HEK293T (cell line): ENCODE measurements around the gene FBXO21.
A peak's percentile ranks its signal among the peaks of the same experiment; 100 is the strongest.

ENCODE experiments used
- CTCF ChIA-PET: fragments of 350-600 bp; formaldehyde crosslinking; extraction: SDS; loops from one replicate; lab custom pipeline; 2021; ENCODE audit warnings: antibody characterized with exemption, inconsistent platforms; lab: Yijun Ruan, JAX
- POLR2A ChIA-PET: fragments of 350-600 bp; formaldehyde crosslinking; extraction: SDS; loops from one replicate; lab custom pipeline; 2020; ENCODE audit warnings: antibody characterized with exemption, inconsistent platforms; lab: Yijun Ruan, JAX
- DNase-seq: peaks from one replicate; pipeline ENCODE4 v3.0.0; 2012; ENCODE audit warnings: mixed read lengths; ENCODE audit errors: extremely low spot score
- ARNT ChIP-seq: fragments of 450-650 bp; IDR thresholded peaks from 2 replicates; pipeline ENCODE4 v1.6.1; 2017; ENCODE audit warnings: mild to moderate bottlenecking
- BHLHE40 ChIP-seq: fragments of 450-650 bp; IDR thresholded peaks from 2 replicates; pipeline ENCODE4 v1.6.1; 2016; ENCODE audit warnings: mild to moderate bottlenecking, moderate library complexity, borderline replicate concordance
- CTBP1 ChIP-seq: fragments of 450-650 bp; IDR thresholded peaks from 2 replicates; pipeline ENCODE4 v1.6.1; 2016; ENCODE audit warnings: borderline replicate concordance
- ELF4 ChIP-seq: fragments of 450-650 bp; IDR thresholded peaks from 2 replicates; pipeline ENCODE4 v1.6.1; 2017; ENCODE audit warnings: antibody characterized with exemption
- FOXA1 ChIP-seq: fragments of 450-650 bp; IDR thresholded peaks from 2 replicates; pipeline ENCODE4 v1.6.1; 2016; ENCODE audit warnings: mild to moderate bottlenecking
- FOXK2 ChIP-seq: fragments of 450-650 bp; IDR thresholded peaks from 2 replicates; pipeline ENCODE4 v1.6.1; 2016; ENCODE audit warnings: mild to moderate bottlenecking
- FOXM1 ChIP-seq: fragments of 450-650 bp; IDR thresholded peaks from 2 replicates; pipeline ENCODE4 v1.6.1; 2017; ENCODE audit warnings: mild to moderate bottlenecking, borderline replicate concordance
- HDGF ChIP-seq: fragments of 450-650 bp; IDR thresholded peaks from 2 replicates; pipeline ENCODE4 v1.6.1; 2017; ENCODE audit warnings: antibody characterized with exemption, borderline replicate concordance
- L3MBTL2 ChIP-seq: fragments of 450-650 bp; conservative IDR thresholded peaks from 2 replicates; pipeline ENCODE4 v1.6.1; 2016; ENCODE audit warnings: mild to moderate bottlenecking
- LEF1 ChIP-seq: fragments of 450-650 bp; IDR thresholded peaks from 2 replicates; pipeline ENCODE4 v1.6.1; 2017; ENCODE audit warnings: mild to moderate bottlenecking, borderline replicate concordance
- NFRKB ChIP-seq: fragments of 450-650 bp; IDR thresholded peaks from 2 replicates; pipeline ENCODE4 v1.6.1; 2016; ENCODE audit warnings: mild to moderate bottlenecking, moderate library complexity
- PKNOX1 ChIP-seq: fragments of 450-650 bp; IDR thresholded peaks from 2 replicates; pipeline ENCODE4 v1.6.1; 2016
- SP1 ChIP-seq: fragments of 450-650 bp; IDR thresholded peaks from 2 replicates; pipeline ENCODE4 v1.6.1; 2017
- SUZ12 ChIP-seq: fragments of 450-650 bp; IDR thresholded peaks from 2 replicates; pipeline ENCODE4 v1.6.1; 2016; ENCODE audit warnings: mild to moderate bottlenecking
- TARDBP ChIP-seq: fragments of 450-650 bp; IDR thresholded peaks from 2 replicates; pipeline ENCODE4 v1.6.1; 2016
- ZNF384 ChIP-seq: fragments of 450-650 bp; IDR thresholded peaks from 2 replicates; pipeline ENCODE4 v1.6.1; 2016

Gene FBXO21

GRCh38 chr12:117145597-117146154 lies 44.6 kb downstream of the FBXO21 start:
- POLR2A ChIA-PET, result no interaction called here
- no peak for DNase-seq
- CTCF ChIA-PET, result interaction anchor here (0.6 kb wide), 1 partner anchor 14 kb away, joined by 3 read pairs; no protein-coding TSS in a partner anchor
- no peak for TF ChIP-seq ELF4
- no peak for TF ChIP-seq SUZ12

GRCh38 chr12:117144599-117144998 lies 45.7 kb downstream of the FBXO21 start:
- DNase-seq, result no peak
- ChIA-PET CTCF (no interaction called here), POLR2A (no interaction called here)
- TF ChIP-seq NFRKB (no peak), FOXM1 (no peak), HDGF (no peak)

- CTCF ChIA-PET, result interaction anchor here (0.7 to 1.3 kb wide), 2 partner anchors 8 to 12 kb away, joined by 3 read pairs; no protein-coding TSS in a partner anchor
- peak; percentile 89 for TF ChIP-seq ARNT
- TF ChIP-seq NFRKB, result no peak
- DNase-seq, result peak; percentile 47
- POLR2A ChIA-PET, result no interaction called here
Observed at GRCh38 chr12:117143008-117143532, 47.2 kb downstream of the FBXO21 start.

DNA sequence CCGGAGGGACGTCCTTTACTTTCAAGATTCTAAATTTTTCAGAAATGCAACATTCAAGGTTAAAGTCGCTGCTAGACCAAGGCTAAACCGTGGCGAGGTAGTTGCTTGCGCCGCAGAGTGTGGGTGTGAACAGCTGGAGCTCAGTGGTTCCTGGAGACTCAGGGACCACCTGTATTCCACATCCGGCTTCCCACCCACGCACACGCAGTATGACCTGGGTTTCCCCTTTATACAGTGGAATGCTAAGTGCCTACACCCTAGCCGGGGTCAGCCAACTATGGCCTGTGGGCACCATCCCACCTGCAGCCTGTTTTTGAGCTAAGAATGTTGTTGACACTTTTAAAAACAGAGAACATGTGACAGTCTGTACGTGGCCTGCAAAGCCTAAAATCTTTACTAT lies 48.2 kb downstream of the FBXO21 start:
- CTCF ChIA-PET, result interaction anchor here (0.7 to 1.3 kb wide), 2 partner anchors 9 to 805 kb away, joined by 3 to 12 read pairs; no protein-coding TSS in a partner anchor
- POLR2A ChIA-PET, result no interaction called here
- TF ChIP-seq FOXM1 (no peak), NFRKB (no peak), L3MBTL2 (no peak), HDGF (no peak), FOXA1 (no peak), CTBP1 (no peak)
- no peak for DNase-seq

DNA sequence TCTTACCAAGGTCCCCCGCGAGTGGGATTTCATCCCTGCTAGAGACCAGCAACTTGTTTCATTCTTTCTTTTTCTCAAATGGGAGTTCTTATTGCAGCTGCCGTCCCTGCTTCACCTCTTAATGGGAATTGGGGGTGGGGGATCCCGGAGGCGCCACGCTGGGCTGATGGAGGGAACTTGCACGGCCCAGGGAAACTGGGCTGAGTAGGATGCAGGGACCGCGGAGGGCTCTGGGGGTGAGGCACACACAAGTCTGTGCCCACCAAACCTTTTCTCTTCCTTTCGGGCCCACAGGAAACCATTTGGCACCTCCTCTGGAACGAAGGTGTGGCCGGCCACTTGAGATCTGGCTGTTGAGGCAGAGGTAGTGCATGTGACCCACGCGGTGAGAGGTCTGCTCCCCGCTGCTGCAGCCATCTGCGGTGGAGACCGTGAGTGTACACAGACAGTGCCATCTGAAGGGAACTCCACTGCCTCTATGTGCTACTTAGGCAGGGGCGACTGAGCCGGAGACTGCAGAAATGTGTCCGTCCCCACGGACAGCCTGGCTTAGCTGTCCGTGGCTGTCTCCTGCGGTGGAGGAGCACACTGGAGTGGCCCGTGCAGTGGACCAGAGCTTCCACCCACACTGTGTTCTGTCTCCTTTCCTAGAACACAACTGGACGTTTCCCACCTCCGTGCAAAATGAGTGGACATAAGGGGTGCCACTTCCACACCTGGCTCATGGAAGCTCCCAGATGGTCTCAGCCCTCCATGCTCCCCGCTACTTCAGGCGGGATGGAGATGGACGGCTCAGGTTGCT lies 49.0 kb downstream of the FBXO21 start:
- POLR2A ChIA-PET, result no interaction called here
- no peak for TF ChIP-seq FOXM1
- no peak for TF ChIP-seq SP1
- TF ChIP-seq FOXA1, result no peak
- TF ChIP-seq ELF4, result no peak
- TF ChIP-seq LEF1, result no peak
- no peak for TF ChIP-seq L3MBTL2
- TF ChIP-seq HDGF, result no peak
- TF ChIP-seq SUZ12, result no peak
- TF ChIP-seq NFRKB, result no peak
- no peak for TF ChIP-seq ARNT
- TF ChIP-seq TARDBP, result no peak
- no peak for TF ChIP-seq BHLHE40
- no peak for TF ChIP-seq ZNF384
- TF ChIP-seq FOXK2, result no peak
- TF ChIP-seq PKNOX1, result no peak
- TF ChIP-seq CTBP1, result no peak
- DNase-seq, result no peak
- CTCF ChIA-PET, result no interaction called here

GRCh38 chr12:117140397-117141096 lies 49.7 kb downstream of the FBXO21 start:
- no peak for DNase-seq
- CTCF ChIA-PET, result no interaction called here
- POLR2A ChIA-PET, result no interaction called here
- TF ChIP-seq ARNT, result no peak
- no peak for TF ChIP-seq SUZ12
- no peak for TF ChIP-seq FOXA1
- no peak for TF ChIP-seq CTBP1
- TF ChIP-seq BHLHE40, result no peak
- no peak for TF ChIP-seq SP1
- TF ChIP-seq TARDBP, result no peak
- no peak for TF ChIP-seq ELF4
- TF ChIP-seq ZNF384, result no peak
- no peak for TF ChIP-seq LEF1
- no peak for TF ChIP-seq FOXM1
- no peak for TF ChIP-seq L3MBTL2
- TF ChIP-seq PKNOX1, result no peak
- no peak for TF ChIP-seq NFRKB
